SK-N-SH treated with all-trans-retinoic acid at 6 μM for 48 hours (cell line): ENCODE measurements around the gene FGF14.
"Not testable (repeated sequence)": the region's sequence is repeated elsewhere in the genome, so short reads cannot be mapped to it uniquely, and the experiment has no call there.

ENCODE experiments used
- ATAC-seq: fragments of 200-7000 bp; cut with Tn5 transposase; 3 replicates; pipeline ENCODE4 v1.9.1; 2020; ENCODE audit warnings: mild to moderate bottlenecking, moderate library complexity
- ARNTL ChIP-seq: fragments of 450-650 bp; formaldehyde crosslinking; IDR thresholded peaks from 2 replicates; pipeline ENCODE4 v1.5.0; 2020; ENCODE audit warnings: low read depth, mild to moderate bottlenecking, moderate library complexity, borderline replicate concordance
- BACH2 ChIP-seq: fragments of 250-450 bp; sonication (Bioruptor Pico); IDR thresholded peaks from 2 replicates; pipeline ENCODE4 v1.9.0; 2021; ENCODE audit warnings: mild to moderate bottlenecking, borderline replicate concordance
- CSRNP3 ChIP-seq: fragments of 250-450 bp; sonication (Bioruptor Pico); IDR thresholded peaks from 2 replicates; pipeline ENCODE4 v1.5.1; 2021; ENCODE audit warnings: mild to moderate bottlenecking, moderate library complexity
- GLIS3 ChIP-seq: fragments of 250-450 bp; sonication (Bioruptor Pico); IDR thresholded peaks from 2 replicates; pipeline ENCODE4 v1.5.0; 2020; ENCODE audit warnings: mild to moderate bottlenecking, moderate library complexity
- ISL1 ChIP-seq: fragments of 250-450 bp; sonication (Bioruptor Pico); IDR thresholded peaks from 2 replicates; pipeline ENCODE4 v2.1.2; 2022; ENCODE audit warnings: mild to moderate bottlenecking, moderate library complexity
- OSR1 ChIP-seq: fragments of 250-450 bp; sonication (Bioruptor Pico); IDR thresholded peaks from 2 replicates; pipeline ENCODE4 v1.8.0; 2022; ENCODE audit warnings: moderate library complexity, mild to moderate bottlenecking, inconsistent platforms
- PPARA ChIP-seq: fragments of 250-450 bp; sonication (Bioruptor Pico); IDR thresholded peaks from 2 replicates; pipeline ENCODE4 v1.5.0; 2020; ENCODE audit warnings: mild to moderate bottlenecking, borderline replicate concordance
- TCF4 ChIP-seq: fragments of 250-450 bp; sonication (Bioruptor Pico); IDR thresholded peaks from 2 replicates; pipeline ENCODE4 v1.8.0; 2021; ENCODE audit warnings: mild to moderate bottlenecking, moderate library complexity, borderline replicate concordance
- ZNF565 ChIP-seq: fragments of 450-650 bp; formaldehyde crosslinking; conservative IDR thresholded peaks from 2 replicates; pipeline ENCODE4 v1.5.0; 2020; ENCODE audit warnings: low read depth, mild to moderate bottlenecking, moderate library complexity
- ZNF70 ChIP-seq: fragments of 450-650 bp; formaldehyde crosslinking; IDR thresholded peaks from 2 replicates; pipeline ENCODE4 v1.5.0; 2020; ENCODE audit warnings: mild to moderate bottlenecking, moderate library complexity
- ZNF8 ChIP-seq: fragments of 450-650 bp; formaldehyde crosslinking; IDR thresholded peaks from 2 replicates; pipeline ENCODE4 v1.5.0; 2020; ENCODE audit warnings: mild to moderate bottlenecking, moderate library complexity
- TF ChIP-seq, protein P1 (sequence below): fragments of 250-450 bp; sonication (Bioruptor Pico); IDR thresholded peaks from 2 replicates; pipeline ENCODE4 v1.5.0; 2020; ENCODE audit warnings: mild to moderate bottlenecking, moderate library complexity
- TF ChIP-seq, protein P2 (sequence below): fragments of 250-450 bp; sonication (Bioruptor Pico); IDR thresholded peaks from 2 replicates; pipeline ENCODE4 v1.5.1; 2020; ENCODE audit warnings: low read depth, mild to moderate bottlenecking, moderate library complexity

The FGF14 gene

GRCh38 chr13:102103469-102103868, 298.4 kb downstream of the FGF14 start (continued):
- TF ChIP-seq, protein P1, sequence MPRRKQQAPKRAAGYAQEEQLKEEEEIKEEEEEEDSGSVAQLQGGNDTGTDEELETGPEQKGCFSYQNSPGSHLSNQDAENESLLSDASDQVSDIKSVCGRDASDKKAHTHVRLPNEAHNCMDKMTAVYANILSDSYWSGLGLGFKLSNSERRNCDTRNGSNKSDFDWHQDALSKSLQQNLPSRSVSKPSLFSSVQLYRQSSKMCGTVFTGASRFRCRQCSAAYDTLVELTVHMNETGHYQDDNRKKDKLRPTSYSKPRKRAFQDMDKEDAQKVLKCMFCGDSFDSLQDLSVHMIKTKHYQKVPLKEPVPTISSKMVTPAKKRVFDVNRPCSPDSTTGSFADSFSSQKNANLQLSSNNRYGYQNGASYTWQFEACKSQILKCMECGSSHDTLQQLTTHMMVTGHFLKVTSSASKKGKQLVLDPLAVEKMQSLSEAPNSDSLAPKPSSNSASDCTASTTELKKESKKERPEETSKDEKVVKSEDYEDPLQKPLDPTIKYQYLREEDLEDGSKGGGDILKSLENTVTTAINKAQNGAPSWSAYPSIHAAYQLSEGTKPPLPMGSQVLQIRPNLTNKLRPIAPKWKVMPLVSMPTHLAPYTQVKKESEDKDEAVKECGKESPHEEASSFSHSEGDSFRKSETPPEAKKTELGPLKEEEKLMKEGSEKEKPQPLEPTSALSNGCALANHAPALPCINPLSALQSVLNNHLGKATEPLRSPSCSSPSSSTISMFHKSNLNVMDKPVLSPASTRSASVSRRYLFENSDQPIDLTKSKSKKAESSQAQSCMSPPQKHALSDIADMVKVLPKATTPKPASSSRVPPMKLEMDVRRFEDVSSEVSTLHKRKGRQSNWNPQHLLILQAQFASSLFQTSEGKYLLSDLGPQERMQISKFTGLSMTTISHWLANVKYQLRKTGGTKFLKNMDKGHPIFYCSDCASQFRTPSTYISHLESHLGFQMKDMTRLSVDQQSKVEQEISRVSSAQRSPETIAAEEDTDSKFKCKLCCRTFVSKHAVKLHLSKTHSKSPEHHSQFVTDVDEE: no peak
- no peak for TF ChIP-seq ISL1
- TF ChIP-seq, all 23 proteins: peak for 0

DNA sequence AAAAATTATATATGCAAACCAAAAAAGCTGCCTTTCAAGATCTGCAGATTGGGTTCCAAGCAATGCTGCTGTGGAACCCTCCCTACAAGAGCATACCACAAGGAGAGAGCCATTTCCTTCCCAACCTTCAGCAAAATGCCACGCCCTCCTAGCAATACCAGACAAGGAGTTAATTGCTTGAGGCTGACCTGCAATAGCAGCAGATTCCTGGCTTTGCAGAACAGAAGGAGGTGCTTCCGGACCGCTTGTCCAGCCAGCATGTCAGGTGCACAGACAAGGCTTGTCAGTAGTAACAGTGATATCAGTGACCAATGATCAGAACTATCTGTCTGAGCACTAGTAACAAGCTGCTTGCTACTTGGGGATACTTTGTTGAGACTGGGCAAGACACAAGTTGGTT, 301.6 kb downstream of the FGF14 start:
- ATAC-seq: no peak
- no peak for TF ChIP-seq OSR1 (CRISPR knock-in tag)
- no peak for TF ChIP-seq ARNTL
- TF ChIP-seq, protein P1: no peak
- no peak for TF ChIP-seq BACH2
- no peak for TF ChIP-seq ISL1
- no peak for TF ChIP-seq GLIS3
- TF ChIP-seq, protein P2, sequence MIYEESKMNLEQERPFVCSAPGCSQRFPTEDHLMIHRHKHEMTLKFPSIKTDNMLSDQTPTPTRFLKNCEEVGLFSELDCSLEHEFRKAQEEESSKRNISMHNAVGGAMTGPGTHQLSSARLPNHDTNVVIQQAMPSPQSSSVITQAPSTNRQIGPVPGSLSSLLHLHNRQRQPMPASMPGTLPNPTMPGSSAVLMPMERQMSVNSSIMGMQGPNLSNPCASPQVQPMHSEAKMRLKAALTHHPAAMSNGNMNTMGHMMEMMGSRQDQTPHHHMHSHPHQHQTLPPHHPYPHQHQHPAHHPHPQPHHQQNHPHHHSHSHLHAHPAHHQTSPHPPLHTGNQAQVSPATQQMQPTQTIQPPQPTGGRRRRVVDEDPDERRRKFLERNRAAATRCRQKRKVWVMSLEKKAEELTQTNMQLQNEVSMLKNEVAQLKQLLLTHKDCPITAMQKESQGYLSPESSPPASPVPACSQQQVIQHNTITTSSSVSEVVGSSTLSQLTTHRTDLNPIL (CRISPR knock-in tag): no peak
- TF ChIP-seq ZNF8 (CRISPR knock-in tag): no peak
- TF ChIP-seq CSRNP3: no peak
- TF ChIP-seq TCF4 (CRISPR knock-in tag): no peak
- TF ChIP-seq ZNF70 (CRISPR knock-in tag): no peak
- no peak for TF ChIP-seq PPARA (CRISPR knock-in tag)
- no peak for TF ChIP-seq ZNF565 (CRISPR knock-in tag)

DNA sequence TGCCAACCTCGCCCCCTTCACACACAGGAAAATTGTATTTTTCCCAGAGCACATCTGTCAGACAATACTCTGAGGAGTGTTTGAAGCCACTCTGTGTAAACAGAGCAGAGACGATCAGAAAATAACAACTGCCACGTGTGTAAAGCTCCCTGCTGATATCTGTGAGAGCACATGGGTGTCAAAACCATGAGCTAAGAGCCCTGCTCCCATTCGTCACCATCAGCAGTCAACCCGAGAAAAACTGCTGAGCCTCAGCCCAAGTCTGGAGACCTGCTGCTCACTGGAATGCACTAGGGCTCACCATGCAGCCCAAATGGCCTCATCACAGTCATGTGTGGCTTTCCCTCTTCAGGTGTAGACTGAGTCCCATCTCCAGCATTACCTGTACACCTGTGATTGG, 304.1 kb downstream of the FGF14 start:
- ATAC-seq: no peak
- TF ChIP-seq ZNF8 (CRISPR knock-in tag) (no peak), CSRNP3 (no peak), ZNF70 (CRISPR knock-in tag) (no peak), BACH2 (no peak)
- TF ChIP-seq, protein P1: no peak

GRCh38 chr13:102093288-102093687, 308.6 kb downstream of the FGF14 start:
- ATAC-seq: not testable (repeated sequence)
